HG02840 (cell line): ENCODE data around the gene NPM3.
A peak's percentile ranks its signal among the peaks of the same experiment; 100 is the strongest.
"Not testable (repeated sequence)": the region's sequence is repeated elsewhere in the genome, so short reads cannot be mapped to it uniquely, and the experiment has no call there.

Experiments used
- ATAC-seq: cut with Tn5 transposase; IDR thresholded peaks from one replicate; pipeline ENCODE4 v1.9.1; 2021; ENCODE audit warnings: mild to moderate bottlenecking, moderate library complexity, moderate number of reproducible peaks; ENCODE audit not compliant: unreplicated experiment, low FRiP score

Gene NPM3

GRCh38 chr10:101812606-101813005 lies 29.4 kb upstream of the NPM3 start:
- ATAC-seq, result no peak

GRCh38 chr10:101807158-101807557 lies 23.9 kb upstream of the NPM3 start:
- ATAC-seq, result no peak

- ATAC-seq, result no peak
Observed at GRCh38 chr10:101803511-101803910, 20.3 kb upstream of the NPM3 start.

GRCh38 chr10:101797403-101798059 lies 14.3 kb upstream of the NPM3 start:
- no peak for ATAC-seq

- no peak for ATAC-seq
Observed at GRCh38 chr10:101793526-101793925, 10.3 kb upstream of the NPM3 start.

- no peak for ATAC-seq
Observed at GRCh38 chr10:101789686-101790085, 6.4 kb upstream of the NPM3 start.

- ATAC-seq, result not testable (repeated sequence)
Observed at GRCh38 chr10:101789231-101789630, 6.0 kb upstream of the NPM3 start.

- ATAC-seq, result no peak
Observed at GRCh38 chr10:101785801-101786200, 2.6 kb upstream of the NPM3 start.

- ATAC-seq, result no peak
Observed at GRCh38 chr10:101784558-101784957, 1.3 kb upstream of the NPM3 start.

GRCh38 chr10:101783736-101784118 lies 481 bp upstream of the NPM3 start:
- no peak for ATAC-seq

GRCh38 chr10:101781984-101782810 lies 1.0 kb downstream of the NPM3 start:
- no peak for ATAC-seq

- no peak for ATAC-seq
Observed at GRCh38 chr10:101781655-101781983, 1.6 kb downstream of the NPM3 start.

GRCh38 chr10:101780818-101781654 lies 2.2 kb downstream of the NPM3 start:
- no peak for ATAC-seq

- ATAC-seq, result peak; percentile 4
Observed at GRCh38 chr10:101780187-101780817, 2.9 kb downstream of the NPM3 start.

GRCh38 chr10:101779544-101780186 lies 3.6 kb downstream of the NPM3 start:
- peak; percentile 48 for ATAC-seq

GRCh38 chr10:101778781-101779543 lies 4.3 kb downstream of the NPM3 start:
- ATAC-seq, result no peak

GRCh38 chr10:101778151-101778780 lies 5.0 kb downstream of the NPM3 start:
- no peak for ATAC-seq

GRCh38 chr10:101777619-101778145 lies 5.6 kb downstream of the NPM3 start:
- ATAC-seq, result no peak
